ENCODE data around the gene MYO9B. TPM values are rescaled to one million over a fixed set of nuclear protein-coding genes. Genes with fewer than 3 reads are reported as not detected.
A peak's percentile ranks its signal among the peaks of the same experiment; 100 is the strongest.

Gene MYO9B
- total RNA-seq, 2 donors from 2014 or later: 149 to 152 TPM

- H3K27ac Mint-ChIP-seq: no peak overlapping the region
These were observed 122.1 kb downstream of the MYO9B start for GRCh38 chr19:17197666-17198065.

DNA sequence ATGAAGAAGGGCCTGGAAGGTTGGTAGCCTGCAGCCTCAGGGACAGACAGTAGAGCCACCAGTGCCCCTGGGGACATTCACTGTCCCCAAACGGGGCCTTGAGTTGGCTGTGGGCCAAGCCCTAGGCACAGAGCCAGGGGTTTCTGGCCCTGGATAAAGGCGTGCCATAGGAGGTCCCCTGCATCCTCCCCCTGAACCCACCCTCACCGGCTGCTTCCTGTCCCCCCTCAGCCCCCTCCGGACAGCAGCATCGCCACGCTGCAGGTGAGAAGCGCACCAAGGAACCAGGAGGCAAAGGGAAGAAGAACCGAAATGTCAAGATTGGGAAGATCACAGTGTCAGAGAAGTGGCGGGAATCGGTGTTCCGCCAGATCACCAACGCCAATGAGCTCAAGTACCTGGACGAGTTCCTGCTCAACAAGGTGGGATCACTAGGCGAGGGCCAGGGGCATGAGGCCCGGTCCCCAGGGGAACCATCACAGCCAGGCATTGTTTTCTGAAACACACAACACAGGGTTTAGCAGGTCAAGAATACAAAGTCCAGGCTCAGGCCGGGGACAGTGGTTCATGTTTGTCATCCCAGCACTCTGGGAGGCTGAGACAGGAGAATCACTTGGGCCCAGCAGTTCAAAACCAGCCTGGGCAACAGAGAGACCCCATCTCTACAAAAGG is 125.0 kb downstream of the MYO9B start:
- ATAC-seq (replicated peaks): no peak
- H3K9me3 Mint-ChIP-seq: no peaks in the 10 kb centered on the region
- H3K27me3 Mint-ChIP-seq: no peaks in the 10 kb centered on the region
- H3K4me1 Mint-ChIP-seq: peaks cover 11% of the 10 kb centered on the region
- H3K36me3 Mint-ChIP-seq (ENCODE audit: low read depth): peaks cover 97% of the 10 kb centered on the region
- H3K27ac Mint-ChIP-seq: no peak overlapping the region
- no peak overlapping the region for H3K4me3 Mint-ChIP-seq

More at GRCh38 chr19:17197666-17198065, 122.1 kb downstream of the MYO9B start:
- Mint-ChIP-seq H3K4me1 (peaks cover 11% of the 10 kb centered on the region), H3K9me3 (no peaks in the 10 kb centered on the region), H3K4me3 (no peak overlapping the region), H3K36me3 (ENCODE audit: low read depth) (peaks cover 94% of the 10 kb centered on the region), H3K27me3 (no peaks in the 10 kb centered on the region)
- ATAC-seq (replicated peaks): no peak

GRCh38 chr19:17202249-17202648 is 126.7 kb downstream of the MYO9B start:
- Mint-ChIP-seq H3K27me3 (no peaks in the 10 kb centered on the region), H3K36me3 (ENCODE audit: low read depth) (peaks cover 85% of the 10 kb centered on the region), H3K27ac (no peak overlapping the region)

GRCh38 chr19:17202713-17203112 is 127.1 kb downstream of the MYO9B start:
- Mint-ChIP-seq H3K4me1 (no peaks in the 10 kb centered on the region), H3K36me3 (ENCODE audit: low read depth) (peaks cover 82% of the 10 kb centered on the region), H3K9me3 (no peaks in the 10 kb centered on the region), H3K4me3 (no peak overlapping the region), H3K27me3 (no peaks in the 10 kb centered on the region), H3K27ac (no peak overlapping the region)
- no peak for ATAC-seq (replicated peaks)

More at GRCh38 chr19:17202249-17202648, 126.7 kb downstream of the MYO9B start:
- Mint-ChIP-seq H3K9me3 (no peaks in the 10 kb centered on the region), H3K4me3 (no peak overlapping the region), H3K4me1 (no peaks in the 10 kb centered on the region)
- peak; percentile 47 for ATAC-seq (replicated peaks)

DNA sequence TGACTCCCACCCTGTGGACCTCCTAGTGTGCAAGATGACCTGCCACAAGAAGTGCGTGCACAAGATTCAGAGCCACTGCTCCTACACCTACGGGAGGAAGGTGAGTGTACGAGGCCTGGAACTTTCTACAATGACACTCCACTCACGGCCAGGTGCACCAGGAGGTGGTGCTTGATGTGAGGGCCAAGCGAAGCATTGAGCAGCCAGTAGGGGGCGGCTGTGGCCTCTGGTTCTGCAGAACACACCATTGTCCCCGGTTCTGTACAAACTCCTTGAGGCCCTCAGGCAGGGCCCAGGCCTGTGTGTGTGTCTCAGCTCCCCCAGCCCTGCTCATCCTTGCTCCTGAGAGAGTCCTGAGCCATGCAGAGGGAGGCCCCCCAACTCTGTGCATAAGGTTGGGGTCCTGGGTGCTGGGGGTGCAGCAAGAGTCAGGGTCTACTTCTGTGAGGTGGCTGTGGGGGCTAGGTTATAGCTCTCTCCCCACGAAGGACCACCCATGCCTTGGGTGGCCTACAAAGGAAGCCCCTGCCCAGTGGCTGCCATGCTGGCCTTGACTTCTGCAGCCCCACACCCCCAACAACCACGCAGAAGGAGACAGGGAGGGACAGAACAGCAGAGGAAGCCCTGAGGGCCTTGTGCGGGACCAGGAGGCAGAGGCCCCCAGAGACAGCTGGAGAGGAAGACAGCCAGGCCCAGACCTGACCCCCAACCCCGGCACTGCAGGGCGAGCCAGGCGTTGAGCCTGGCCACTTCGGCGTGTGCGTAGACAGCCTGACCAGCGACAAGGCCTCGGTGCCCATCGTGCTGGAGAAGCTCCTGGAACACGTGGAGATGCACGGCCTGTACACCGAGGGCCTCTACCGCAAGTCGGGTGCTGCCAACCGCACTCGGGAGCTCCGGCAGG is 129.9 kb downstream of the MYO9B start:
- no peak overlapping the region for H3K4me3 Mint-ChIP-seq
- H3K4me1 Mint-ChIP-seq: peaks cover 8% of the 10 kb centered on the region
- H3K36me3 Mint-ChIP-seq (ENCODE audit: low read depth): peaks cover 77% of the 10 kb centered on the region
- ATAC-seq (replicated peaks): peak; percentile 67
- no peaks in the 10 kb centered on the region for H3K9me3 Mint-ChIP-seq
- no peak overlapping the region for H3K27ac Mint-ChIP-seq
- no peaks in the 10 kb centered on the region for H3K27me3 Mint-ChIP-seq

DNA sequence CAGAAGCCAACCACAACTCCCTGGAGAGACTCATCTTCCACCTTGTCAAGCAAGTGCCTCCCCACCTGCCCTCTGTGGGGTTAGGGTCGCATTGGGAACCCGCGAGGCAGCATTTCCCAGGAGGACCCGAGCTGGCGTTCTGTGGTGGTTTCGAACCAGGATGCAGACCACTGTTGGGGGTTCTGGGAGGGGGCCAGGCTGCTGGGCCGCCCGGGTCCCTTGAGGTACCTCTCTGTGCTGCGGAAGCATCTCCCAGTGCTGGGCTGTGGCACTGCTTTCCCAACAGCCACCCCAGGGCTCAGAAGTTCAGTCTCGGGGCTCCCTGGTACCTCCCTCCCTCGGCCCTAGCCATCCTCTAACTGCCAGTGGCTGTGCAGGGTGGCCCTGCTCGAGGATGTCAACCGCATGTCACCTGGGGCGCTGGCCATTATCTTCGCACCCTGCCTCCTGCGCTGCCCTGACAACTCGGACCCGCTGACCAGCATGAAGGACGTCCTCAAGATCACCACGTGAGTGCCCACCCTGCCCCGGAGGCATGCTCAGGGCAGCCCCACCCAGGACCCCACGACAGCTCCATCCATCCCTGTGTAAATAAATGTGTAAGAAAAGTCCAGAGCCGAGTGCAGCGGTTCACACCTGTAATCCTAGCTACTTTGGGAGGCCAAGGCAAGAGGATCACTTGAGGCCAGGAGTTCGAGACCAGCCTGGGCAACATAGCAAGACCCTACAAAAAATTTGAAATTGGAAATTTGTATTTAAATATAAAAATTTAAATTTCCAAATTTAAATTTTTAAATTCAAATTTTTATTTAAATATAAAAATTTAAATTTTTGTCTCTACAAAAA is 131.4 kb downstream of the MYO9B start:
- Mint-ChIP-seq H3K9me3 (no peaks in the 10 kb centered on the region), H3K27ac (no peak overlapping the region), H3K27me3 (no peaks in the 10 kb centered on the region), H3K36me3 (ENCODE audit: low read depth) (peaks cover 70% of the 10 kb centered on the region), H3K4me3 (no peak overlapping the region), H3K4me1 (peaks cover 8% of the 10 kb centered on the region)
- ATAC-seq (replicated peaks): no peak

DNA sequence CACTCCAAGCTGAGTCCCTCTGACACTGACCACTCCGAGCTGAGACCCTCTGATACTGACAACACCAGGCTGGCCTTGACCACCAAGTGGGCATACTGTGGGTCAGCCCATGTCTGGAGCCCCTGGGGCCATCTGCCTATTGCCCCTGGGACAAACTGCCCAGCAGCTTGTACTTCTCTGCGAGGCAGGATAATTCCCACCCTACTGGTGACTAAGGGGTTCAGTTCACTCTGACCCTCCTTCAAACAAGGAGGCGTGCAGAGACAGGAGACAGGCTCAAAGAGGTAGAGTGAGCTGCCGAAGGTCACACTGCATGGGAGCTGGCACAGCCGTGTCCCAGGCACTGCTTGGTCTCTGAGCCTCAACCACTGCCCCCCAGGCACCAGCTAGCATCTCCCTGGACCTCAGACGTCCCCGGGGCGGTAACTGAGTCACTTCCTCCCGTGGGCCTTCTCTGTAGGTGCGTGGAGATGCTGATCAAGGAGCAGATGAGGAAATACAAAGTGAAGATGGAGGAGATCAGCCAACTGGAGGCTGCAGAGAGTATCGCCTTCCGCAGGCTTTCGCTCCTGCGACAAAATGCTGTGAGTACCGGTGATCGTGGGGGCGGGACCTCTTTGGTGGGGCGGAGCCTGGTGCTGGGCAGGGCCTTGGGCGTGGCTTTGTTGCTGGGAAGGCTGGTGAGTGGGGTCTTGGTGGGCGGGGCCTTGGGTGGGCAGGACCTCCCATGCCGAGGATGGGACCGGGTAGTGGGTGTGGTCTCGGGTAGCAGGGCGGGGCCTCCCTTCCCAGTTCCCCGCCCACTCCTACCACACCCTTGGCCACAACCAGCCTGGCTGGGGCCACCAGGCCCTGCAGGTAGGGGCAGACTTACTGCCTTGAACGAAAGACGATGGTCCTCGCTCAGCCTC is 133.8 kb downstream of the MYO9B start:
- H3K9me3 Mint-ChIP-seq: no peaks in the 10 kb centered on the region
- H3K4me1 Mint-ChIP-seq: peaks cover 8% of the 10 kb centered on the region
- ATAC-seq (replicated peaks): peak; percentile 46
- H3K36me3 Mint-ChIP-seq (ENCODE audit: low read depth): peaks cover 62% of the 10 kb centered on the region
- no peaks in the 10 kb centered on the region for H3K27me3 Mint-ChIP-seq
- H3K4me3 Mint-ChIP-seq: no peak overlapping the region
- peak overlapping the region; percentile 77 for H3K27ac Mint-ChIP-seq

DNA sequence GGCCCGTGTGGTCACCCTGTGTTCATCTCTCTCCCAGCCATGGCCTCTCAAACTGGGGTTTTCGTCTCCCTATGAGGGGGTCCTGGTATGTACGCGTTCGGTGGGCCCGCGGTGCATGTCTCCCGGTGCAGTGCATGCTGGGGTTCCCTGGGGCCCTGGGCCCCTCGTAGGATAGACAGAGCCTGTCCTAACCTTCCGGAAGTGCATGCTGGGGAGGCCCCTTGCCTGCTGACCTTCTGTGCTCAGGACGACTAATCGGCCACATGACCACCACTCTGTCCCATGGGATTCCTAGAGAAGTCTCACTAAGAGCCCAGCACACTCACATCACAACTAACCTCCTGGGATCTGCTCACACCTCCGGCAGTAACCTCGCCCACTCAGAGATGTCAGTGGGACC is 134.7 kb downstream of the MYO9B start:
- Mint-ChIP-seq H3K36me3 (ENCODE audit: low read depth) (peaks cover 58% of the 10 kb centered on the region), H3K4me3 (no peak overlapping the region), H3K9me3 (no peaks in the 10 kb centered on the region), H3K27me3 (no peaks in the 10 kb centered on the region), H3K4me1 (peaks cover 8% of the 10 kb centered on the region), H3K27ac (no peak overlapping the region)
- no peak for ATAC-seq (replicated peaks)

GRCh38 chr19:17211547-17212446 is 136.2 kb downstream of the MYO9B start:
- Mint-ChIP-seq H3K9me3 (no peaks in the 10 kb centered on the region), H3K27ac (no peak overlapping the region), H3K36me3 (ENCODE audit: low read depth) (peaks cover 67% of the 10 kb centered on the region), H3K4me1 (peaks cover 8% of the 10 kb centered on the region), H3K27me3 (no peaks in the 10 kb centered on the region), H3K4me3 (no peak overlapping the region)
- ATAC-seq (replicated peaks): no peak

DNA sequence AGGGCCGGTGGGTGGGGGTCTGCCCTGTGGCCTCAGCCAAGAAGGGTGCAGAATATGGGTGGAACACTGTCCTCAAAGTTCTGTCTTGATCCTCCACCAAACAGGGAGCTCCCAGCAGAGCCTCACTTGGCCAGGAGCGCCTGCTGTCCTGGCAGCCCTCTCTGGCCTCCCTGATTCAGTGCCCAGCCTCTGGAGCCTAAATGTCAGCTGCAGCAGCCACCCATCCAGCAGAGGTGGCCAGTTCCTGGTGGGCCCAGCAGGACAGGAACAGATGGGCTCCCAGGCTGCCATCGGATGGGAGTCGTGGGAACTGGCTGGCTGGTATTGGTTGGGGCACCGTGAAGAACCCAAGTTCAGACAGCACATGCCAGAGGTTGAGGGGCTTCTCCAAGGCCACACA is 137.8 kb downstream of the MYO9B start:
- H3K36me3 Mint-ChIP-seq (ENCODE audit: low read depth): peaks cover 75% of the 10 kb centered on the region

GRCh38 chr19:17214508-17215126 is 139.0 kb downstream of the MYO9B start:
- Mint-ChIP-seq H3K27me3 (no peaks in the 10 kb centered on the region), H3K36me3 (ENCODE audit: low read depth) (peaks cover 73% of the 10 kb centered on the region), H3K4me1 (peaks cover 5% of the 10 kb centered on the region), H3K9me3 (no peaks in the 10 kb centered on the region), H3K27ac (peak overlapping the region; percentile 95), H3K4me3 (peak overlapping the region; percentile 86)
- ATAC-seq (replicated peaks): no peak

More for the DNA sequence above, 137.8 kb downstream of the MYO9B start:
- Mint-ChIP-seq H3K9me3 (no peaks in the 10 kb centered on the region), H3K4me3 (no peak overlapping the region), H3K4me1 (peaks cover 8% of the 10 kb centered on the region), H3K27me3 (no peaks in the 10 kb centered on the region), H3K27ac (no peak overlapping the region)
- no peak for ATAC-seq (replicated peaks)

DNA sequence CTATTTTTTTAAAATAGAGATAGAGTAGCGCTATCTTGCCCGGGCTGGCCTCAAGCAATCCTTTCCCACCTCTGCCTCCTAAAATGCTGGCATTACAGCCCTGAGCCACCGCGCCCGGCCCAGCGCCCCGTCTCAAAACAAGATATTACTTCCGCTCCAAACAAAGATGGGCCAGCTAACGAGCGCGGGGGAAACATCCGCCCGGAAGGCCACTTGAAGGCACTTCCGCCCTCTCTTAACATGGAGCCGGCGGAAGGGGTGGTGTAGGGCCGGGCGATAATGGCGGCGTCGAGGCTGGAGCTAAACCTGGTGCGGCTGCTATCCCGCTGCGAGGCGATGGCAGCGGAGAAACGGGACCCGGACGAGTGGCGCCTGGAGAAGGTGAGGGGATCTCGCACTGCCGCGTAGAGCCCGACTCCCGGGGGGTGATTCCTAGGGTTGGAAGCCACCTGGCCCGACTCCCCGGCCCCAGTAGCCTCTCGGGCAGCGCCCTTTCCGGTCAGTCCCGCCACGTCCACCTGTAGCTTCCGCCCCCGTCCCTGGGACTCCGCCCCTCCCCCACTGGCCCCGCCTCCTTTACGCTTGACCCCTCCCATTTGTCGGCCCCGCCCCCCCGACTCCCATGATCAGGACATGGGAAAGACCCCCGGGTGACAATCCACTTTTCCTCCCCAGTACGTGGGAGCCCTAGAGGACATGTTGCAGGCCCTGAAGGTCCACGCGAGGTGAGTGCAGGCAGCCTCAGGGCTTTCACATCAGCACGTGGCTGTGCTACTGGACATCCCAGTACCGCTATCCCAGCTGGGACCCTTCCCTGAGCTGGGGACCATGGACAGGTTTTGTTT is 139.8 kb downstream of the MYO9B start, which contains the start of gene USE1:
USE1 (plus strand) TSS at position 231 of the 845 bp plus-strand sequence; CDS start at position 280, 49 bp downstream.
- H3K4me1 Mint-ChIP-seq: peaks cover 5% of the 10 kb centered on the region
- no peaks in the 10 kb centered on the region for H3K9me3 Mint-ChIP-seq
- peak within 1 kb of the TSS; percentile 86 for H3K4me3 Mint-ChIP-seq
- peak within 1 kb of the TSS; percentile 95 for H3K27ac Mint-ChIP-seq
- peaks cover 66% of the 10 kb centered on the region for H3K36me3 Mint-ChIP-seq (ENCODE audit: low read depth)
- ATAC-seq (replicated peaks): peak; percentile 98
- no peaks in the 10 kb centered on the region for H3K27me3 Mint-ChIP-seq
